HL-60 (cell line): ENCODE data around the gene MYH15.

ENCODE experiments used
- DNase-seq, 2 experiments: peaks; one replicate each; pipeline ENCODE4 v3.0.0-alpha.2; 2010 to 2020; ENCODE audit warnings: low read depth in 1 of 2, low spot score in 1 of 2
- H3K27ac ChIP-seq: fragments of 250-450 bp; sonication (Bioruptor Pico); replicated peaks from 2 replicates; pipeline ENCODE4 v1.5.1; 2020; ENCODE audit warnings: mild to moderate bottlenecking, moderate library complexity
- H3K27me3 ChIP-seq: fragments of 250-450 bp; sonication (Bioruptor Pico); 2 replicates; pipeline ENCODE4 v1.5.1; 2021; ENCODE audit warnings: mild to moderate bottlenecking, moderate library complexity; ENCODE audit not compliant: insufficient read depth, poor library complexity, severe bottlenecking
- H3K4me3 ChIP-seq: replicated peaks from 2 replicates; pipeline ENCODE4 v1.5.1; 2011; ENCODE audit warnings: mild to moderate bottlenecking, control low read depth, low read length; ENCODE audit not compliant: insufficient read depth
- CTCF ChIP-seq: IDR thresholded peaks from one replicate; pipeline ENCODE4 v1.5.1; 2011; ENCODE audit warnings: low read length, control low read depth, inconsistent platforms; ENCODE audit not compliant: insufficient read depth
- GABPA ChIP-seq: IDR thresholded peaks from 2 replicates; pipeline ENCODE4 v1.6.1; 2012; ENCODE audit warnings: low read depth
- POLR2AphosphoS5 ChIP-seq: IDR thresholded peaks from 2 replicates; pipeline ENCODE4 v1.6.1; 2012; ENCODE audit warnings: low read depth
- REST ChIP-seq: IDR thresholded peaks from 2 replicates; pipeline ENCODE4 v1.6.1; 2012; ENCODE audit warnings: low read depth; ENCODE audit not compliant: insufficient replicate concordance
- SPI1 ChIP-seq: IDR thresholded peaks from 2 replicates; pipeline ENCODE4 v1.6.1; 2012; ENCODE audit warnings: low read depth, mild to moderate bottlenecking, borderline replicate concordance

MYH15 gene

GRCh38 chr3:108432431-108432830 lies 78.0 kb downstream of the MYH15 start:
- no peak for TF ChIP-seq POLR2AphosphoS5
- TF ChIP-seq REST, result no peak
- TF ChIP-seq GABPA, result no peak
- TF ChIP-seq SPI1, result no peak
- TF ChIP-seq CTCF, result no peak
- Histone ChIP-seq H3K4me3 (no peak overlapping the region), H3K27me3 (no peaks in the 10 kb centered on the region), H3K27ac (no peak overlapping the region)
- DNase-seq, result no peak

- H3K4me3 ChIP-seq, result no peak overlapping the region
- H3K27ac ChIP-seq, result no peak overlapping the region
- no peaks in the 10 kb centered on the region for H3K27me3 ChIP-seq
- DNase-seq, result no peak
- TF ChIP-seq GABPA (no peak), CTCF (no peak), REST (no peak), SPI1 (no peak), POLR2AphosphoS5 (no peak)
Observed at GRCh38 chr3:108430540-108430939, 79.9 kb downstream of the MYH15 start.

GRCh38 chr3:108428586-108428985 lies 81.8 kb downstream of the MYH15 start:
- Histone ChIP-seq H3K27ac (no peak overlapping the region), H3K4me3 (no peak overlapping the region), H3K27me3 (no peaks in the 10 kb centered on the region)
- TF ChIP-seq CTCF (no peak), GABPA (no peak), POLR2AphosphoS5 (no peak), REST (no peak), SPI1 (no peak)
- DNase-seq, result no peak
